Non-pigmented ciliary epithelial cell (primary cell): ENCODE data around the gene CCDC91.
"Not testable (repeated sequence)": the region's sequence is repeated elsewhere in the genome, so short reads cannot be mapped to it uniquely, and the experiment has no call there.

Experiments
- DNase-seq: peaks from one replicate; pipeline ENCODE4 v3.0.0-alpha.2; 2010; ENCODE audit warnings: low read depth

Gene CCDC91

DNA sequence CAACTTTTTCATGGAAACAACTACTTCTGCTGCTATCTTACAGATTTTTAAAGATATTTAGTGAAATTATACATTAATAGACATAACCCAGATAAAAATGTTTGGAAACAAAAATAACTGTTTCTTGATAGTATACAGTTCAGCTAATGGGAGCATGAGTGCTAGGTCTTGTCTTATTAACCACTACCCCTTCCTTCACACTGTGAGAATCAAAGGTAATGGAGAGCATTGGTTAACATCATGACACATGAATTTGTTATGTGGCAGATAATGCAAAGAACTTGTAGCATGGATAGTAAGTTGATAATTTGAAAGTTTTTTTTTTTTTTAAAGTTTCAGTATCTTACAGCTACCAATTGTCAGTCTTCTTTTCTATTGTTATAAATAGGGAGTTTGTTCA is 44.2 kb downstream of the CCDC91 start:
- no peak for DNase-seq

DNA sequence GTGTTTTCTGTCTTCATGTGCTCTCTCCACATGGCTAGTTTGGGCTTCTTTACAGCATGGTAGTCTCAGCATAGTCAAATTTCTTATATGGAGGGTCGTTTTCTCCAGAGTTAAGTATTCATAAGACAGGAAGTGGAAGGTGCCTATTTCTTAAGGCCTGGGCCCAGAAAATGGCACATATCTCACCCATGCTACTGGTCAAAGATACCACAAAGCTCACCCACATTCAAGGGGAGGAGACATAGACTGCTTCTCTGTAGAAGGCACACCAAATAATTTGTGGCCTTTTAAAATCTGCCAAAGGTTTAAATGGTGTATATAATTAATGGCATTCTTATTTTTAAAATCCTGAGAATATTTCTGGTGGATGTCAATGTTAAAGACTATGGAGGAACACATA is 44.8 kb downstream of the CCDC91 start:
- DNase-seq, result no peak

DNA sequence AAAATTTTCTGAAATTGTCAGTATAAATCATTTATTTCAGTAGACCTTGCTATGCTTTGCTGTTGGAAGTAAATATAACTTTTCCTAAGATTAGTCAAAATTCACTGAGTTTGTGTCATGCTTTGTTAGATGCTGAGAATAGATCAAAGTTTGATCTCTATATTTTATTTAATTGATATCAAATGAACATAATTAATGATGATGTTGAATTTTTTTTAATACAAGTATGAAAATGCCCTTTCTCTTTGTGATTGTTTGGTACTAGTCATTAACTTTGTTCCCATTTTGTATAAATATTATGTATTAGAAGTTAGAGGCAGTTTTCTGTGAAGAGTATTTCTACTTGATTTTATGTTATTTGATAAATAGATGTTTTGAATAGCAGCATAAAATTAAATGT is 45.7 kb downstream of the CCDC91 start:
- no peak for DNase-seq

DNA sequence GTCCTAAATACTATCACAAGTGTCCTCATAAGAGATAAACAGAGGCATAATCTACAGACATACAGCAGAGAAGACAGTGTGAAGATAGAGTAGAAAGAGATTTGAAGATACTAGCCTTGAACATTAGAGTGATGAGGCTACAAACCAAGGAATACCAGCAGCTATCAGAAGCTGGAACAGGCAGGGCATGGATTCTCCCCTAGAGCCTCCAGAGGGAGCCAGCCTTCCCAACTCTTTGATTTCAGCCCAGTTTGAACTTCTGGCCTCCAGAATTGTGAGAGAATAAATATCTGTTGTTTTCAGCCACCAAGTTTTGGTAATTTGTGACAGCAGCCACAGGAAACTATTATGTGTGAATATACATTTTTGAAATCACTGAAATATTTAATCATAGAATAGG is 47.2 kb downstream of the CCDC91 start:
- DNase-seq, result no peak

DNA sequence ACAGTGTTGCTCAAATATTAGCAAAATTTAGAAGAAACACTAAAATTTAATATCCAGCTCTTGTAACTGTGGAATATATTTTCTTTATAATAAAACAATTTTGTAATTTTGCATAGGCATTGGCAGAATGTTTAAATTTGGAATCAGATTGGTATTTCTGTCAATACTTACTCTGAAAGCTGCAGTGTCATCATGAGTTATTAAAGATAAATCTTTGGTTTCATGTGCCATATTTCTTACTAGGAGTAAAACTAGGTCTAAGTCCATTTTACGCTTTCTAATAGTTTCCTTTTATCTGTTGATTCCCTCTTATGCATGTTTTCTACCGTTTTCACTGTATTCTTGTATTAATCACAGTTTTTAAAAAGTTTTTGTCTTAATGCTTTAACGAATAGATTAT is 49.7 kb downstream of the CCDC91 start:
- no peak for DNase-seq

DNA sequence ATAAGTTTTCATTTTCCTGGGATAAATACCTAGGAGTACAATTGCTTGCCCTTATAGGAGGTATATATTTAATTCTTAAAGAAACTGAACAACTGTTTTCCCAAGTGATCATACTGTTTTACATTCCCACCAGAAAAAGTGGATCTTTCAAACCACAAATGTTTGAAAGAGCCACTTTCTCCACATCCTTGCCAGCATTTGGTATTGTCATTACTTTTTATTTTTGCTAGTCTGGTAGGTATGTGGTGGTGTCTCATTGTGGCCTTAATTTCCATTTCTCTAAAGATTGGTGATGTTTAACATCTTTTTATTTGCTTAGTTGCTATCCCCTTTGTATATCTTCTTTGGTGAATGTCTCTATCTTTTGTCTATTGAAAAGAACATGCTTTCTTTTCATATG is 50.6 kb downstream of the CCDC91 start:
- DNase-seq, result no peak

DNA sequence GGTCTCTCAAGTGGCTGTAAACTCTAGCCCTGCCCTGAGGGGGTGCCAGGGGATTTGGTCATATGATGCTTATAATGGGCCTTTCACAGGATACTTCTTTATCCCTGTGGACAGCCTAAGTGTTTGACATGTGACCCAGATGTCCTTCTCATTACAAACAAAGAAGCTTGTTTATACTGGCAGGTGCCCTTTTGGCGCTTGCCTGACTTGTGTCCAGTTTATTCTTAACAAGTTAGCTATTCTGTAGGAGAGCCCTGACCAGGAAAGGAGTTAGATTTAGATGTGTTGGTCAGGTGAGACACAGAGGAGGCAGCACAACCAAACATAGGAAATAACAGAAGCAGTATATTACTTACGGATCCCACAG is 51.9 kb downstream of the CCDC91 start:
- DNase-seq, result no peak

DNA sequence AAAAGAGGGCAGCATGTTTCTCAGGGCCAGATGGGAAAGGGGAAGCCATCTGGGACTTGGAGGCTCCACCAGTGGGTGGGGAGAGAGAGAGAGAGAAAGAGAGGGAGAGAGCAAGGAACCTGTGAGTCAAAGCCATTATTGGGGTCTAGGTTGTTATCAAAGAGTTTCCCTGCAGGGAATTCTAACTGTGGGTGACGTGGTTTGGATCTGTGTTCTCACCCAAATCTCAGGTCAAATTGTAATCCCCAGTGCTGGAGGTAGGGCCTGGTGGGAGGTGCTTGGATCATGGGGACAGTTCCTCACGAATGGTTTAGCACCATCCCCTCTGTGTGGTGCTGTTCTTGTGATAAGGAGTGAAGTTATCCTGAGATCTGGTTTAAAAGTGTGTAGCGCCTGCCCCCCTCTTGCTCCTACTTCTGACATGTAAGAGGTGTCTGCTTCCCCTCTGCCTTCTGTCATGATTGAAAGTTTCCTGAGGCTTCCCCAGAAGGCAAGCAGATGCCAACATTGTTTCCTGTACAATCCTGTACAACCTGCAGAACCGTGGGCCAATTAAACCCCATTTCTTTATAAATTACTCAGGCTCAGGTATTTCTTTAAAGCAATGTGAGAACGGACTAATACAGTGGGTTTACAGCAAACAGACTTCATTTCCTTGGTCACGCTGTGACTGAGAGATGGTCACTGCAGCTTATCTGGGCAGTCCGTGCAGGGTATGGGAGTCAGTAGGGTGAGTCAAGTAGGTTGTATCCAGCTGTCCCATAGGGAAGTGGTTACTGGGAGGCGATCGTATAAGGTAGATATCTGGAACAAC is 52.4 kb downstream of the CCDC91 start:
- no peak for DNase-seq

DNA sequence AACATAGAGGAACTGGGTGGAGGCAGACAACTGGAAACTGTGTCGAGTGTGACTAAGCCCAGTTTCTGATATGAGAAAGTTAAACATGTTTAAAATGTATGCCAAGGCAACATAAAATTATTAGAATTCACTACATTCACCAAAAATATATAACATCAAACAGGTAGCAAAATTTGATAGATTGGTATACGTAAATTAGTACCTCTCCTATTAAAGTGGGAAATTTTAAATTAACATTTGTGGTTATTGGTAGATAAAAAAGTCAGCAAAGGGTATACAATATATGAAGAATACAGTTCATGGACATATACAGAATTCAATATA is 53.0 kb downstream of the CCDC91 start:
- DNase-seq, result no peak

DNA sequence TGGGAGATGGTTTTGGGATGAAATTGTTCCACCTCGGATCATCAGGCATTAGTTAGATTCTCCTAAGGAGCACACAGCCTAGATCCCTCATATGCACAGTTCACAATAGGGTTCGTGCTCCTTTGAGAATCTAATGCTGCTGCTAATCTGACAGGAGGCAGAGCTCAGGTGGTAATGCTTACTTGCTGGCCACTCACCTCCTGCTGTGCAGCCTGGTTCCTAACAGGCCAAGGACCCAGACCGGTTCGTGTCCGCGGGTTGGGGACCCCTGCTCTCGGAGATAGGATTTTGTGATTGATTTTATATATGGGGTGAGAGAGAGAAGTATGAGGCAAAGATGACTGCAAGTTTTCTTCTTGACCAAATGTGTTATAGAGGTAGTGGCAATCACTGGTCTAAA is 57.5 kb downstream of the CCDC91 start:
- no peak for DNase-seq

DNA sequence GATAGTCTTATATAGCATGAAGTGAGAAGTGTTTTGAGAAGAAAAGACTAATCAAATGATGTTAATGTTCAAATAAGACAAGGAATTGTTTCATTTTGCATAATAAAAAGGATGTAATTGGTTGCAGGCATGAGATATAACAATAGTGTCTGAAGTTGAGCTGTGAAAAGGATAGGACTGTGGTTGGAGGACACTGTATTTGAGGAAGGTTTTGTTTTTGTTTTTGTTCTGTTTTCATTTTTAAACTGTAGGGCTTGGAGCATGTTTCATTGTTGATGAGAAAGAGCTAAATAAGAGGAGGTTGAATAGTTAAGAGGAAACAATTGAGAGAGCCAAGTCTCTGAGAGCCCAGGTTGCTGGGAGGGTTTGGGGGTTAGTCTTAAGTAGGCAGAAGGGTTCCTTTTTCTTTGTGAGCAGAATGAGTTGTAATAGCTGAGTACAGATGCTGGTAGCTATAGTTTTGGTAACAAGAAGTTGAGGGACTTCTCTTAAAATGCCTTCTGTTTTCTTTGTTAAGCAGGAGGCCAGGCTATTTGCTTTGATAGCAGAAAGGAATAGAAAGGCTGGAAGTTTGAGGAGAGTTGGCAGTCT is 58.4 kb downstream of the CCDC91 start:
- no peak for DNase-seq

DNA sequence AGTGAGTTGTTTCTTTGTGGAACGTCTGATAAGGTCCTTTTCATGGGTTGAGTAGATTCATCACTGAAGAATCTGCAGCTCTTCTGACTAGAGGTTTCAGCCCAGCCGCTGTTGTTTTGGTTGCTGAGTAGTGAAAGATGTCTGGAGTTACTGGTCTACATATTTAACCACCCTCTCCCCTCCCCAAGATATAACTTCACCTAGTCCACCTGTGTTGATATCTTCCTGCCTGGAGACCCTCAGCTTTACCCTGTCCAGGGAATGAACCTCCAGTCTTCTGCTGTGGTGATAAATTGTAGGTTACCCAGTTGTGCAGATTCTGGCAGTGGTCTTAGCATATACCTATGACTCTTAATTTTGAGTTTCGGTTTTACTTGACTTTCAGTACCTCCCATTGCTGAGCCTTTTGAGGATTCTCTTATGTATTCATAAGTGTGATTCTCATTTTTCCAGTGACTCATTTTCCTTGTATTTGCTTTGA is 62.9 kb downstream of the CCDC91 start:
- no peak for DNase-seq

DNA sequence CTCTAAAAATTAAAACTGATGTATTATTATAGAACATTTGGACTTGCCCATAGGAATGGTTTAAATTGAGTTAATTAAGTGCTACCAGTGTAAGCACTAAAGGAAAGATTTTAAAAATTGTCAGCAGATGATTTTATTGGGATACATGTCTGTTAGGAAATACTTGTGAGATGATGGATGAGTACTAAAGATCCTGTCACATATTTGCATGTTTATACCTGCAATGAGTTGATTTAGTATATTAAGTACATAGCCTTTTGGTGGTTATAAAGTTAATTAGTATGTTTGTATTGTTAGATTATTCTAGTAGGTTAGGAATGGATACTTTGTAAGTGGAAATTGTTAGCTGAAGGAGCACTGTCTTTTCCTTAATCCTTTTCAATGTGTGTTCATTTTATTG is 67.2 kb downstream of the CCDC91 start:
- DNase-seq, result no peak

DNA sequence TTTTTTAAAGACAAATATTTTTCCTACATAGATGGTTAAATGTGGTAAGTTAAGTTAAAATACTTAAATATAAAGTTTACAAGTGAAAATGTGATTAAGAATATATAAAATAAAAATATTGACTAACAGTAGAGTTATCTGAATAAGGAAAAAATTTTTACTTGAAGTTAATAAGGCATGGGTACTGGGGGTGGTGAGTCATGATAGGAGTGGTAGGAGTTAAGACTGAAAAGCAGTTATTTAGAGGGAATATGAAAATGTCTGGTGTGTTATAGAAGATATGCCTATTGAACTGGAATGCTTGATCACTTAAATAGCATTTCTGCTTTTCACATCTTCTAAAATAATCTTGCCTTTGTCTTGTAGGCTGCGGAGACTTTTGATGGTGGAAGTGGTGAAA is 68.7 kb downstream of the CCDC91 start:
- DNase-seq, result no peak

DNA sequence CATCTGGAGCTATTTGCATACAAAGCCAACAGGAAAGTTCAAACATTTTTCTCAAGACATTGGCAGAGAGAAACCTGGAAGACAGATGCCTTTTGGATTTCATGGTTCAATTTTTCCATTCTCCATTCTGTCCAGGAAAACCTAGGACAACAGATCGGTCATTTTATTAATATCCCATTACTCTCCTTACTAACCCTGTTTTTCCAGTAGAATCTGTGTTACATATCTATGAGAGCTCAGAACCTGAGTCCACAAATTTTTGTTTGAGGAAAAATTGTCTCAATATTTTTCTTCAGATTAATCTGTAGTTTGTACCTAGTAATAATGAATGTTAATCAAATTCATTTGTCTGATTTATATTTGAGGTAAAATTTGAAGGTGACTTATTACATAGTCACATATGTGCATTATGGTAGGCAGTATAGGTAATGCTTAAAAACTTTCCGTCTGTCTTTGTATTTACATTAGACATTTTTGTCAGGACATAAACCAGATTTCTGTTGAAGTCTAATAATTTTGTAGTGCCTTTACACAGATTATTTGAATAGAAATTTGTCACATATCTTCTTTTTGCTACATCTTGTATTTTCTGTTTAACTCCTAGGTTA is 75.3 kb downstream of the CCDC91 start:
- DNase-seq, result no peak

DNA sequence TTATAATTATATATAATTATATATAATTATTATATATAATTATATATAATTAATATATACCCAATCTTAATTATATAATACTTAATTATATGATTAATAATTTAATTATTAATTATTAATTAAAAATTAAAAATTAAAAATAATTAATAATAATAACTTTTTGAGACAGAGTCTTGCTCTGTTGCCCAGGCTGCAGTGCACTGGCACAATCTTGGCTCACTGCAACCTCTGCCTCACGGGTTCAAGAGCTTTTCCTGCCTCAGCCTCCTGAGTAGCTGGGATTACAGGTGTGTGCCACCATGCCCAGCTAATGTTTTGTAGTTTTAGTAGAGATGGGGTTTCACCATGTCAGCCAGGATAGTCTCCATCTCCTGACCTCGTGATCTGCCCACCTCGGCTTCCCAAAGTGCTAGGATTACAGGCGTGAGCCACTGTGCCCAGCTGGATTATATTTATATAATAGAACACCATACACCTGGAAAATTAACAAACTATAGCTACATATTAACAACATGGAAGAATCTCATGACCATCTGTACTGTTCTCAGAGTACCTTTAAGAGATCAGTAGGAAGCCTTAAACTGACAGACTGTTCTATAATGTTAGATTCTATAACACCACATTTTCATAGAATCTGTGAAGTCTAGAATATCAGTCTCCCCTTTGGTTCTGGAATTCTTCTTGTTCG is 77.8 kb downstream of the CCDC91 start:
- DNase-seq, result not testable (repeated sequence)

DNA sequence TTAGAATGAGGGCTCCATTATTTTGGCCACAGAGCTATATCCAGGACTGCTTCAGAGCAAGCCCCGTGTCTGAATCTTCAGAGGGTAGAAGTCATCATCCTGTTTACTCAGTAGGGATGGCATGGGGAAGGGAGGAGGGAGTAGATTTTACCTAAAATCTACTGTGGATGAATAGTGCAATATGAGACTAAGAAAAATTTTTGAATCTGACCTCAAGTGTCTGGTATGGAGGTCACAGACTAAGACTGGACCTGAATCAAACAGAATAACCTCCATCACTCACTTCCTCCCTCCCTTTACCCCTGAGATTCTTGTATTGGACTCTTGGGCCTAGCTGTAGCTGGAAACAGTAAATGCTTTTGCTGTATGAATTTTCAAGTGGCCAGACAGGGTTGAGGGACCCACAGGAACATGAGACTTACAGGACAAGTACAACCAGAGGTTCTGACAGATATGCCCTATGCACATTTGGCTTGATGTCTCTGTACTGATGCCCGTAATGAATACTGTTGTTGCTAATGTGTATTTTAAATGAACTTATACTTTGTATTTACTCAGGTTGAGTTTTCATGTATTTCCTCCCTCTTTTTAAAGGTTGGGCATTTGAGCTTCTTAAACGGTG is 78.5 kb downstream of the CCDC91 start:
- no peak for DNase-seq

DNA sequence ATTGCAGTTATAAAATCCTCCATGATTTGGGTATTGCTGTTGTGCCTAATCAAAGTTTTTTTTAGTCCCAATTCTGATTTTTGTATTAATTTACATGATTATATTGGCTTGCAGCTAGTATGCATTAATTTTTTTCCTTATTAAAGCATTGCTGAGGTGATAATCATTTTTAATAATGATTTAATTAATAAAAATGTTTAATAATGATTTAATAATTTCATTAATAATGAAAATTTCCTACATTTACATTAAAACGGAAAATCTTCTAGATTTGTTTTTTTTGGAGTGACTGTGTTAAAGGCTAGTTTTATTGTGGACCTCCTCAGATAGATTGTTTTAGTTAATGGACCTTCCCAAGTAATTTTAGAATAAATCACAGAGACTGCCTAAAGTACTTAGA is 79.6 kb downstream of the CCDC91 start:
- no peak for DNase-seq

DNA sequence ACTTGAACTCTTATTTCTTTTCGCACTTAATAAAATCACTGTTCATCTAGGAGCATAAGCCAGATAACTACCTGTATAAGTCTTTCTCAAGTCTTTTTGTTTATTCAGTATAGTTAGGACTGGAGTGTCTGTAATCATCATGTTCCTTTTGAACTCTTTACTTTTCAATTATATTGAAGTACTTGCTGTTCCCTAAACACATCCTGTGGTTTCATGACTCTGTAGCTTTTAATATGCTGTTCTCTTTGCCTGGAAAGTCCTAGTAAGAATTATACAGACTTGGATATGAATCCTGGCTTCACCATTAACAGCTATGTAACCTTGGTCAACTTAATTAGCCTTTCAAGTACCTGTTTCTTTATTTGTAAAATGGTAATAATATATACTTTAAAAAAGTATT is 88.2 kb downstream of the CCDC91 start:
- no peak for DNase-seq

DNA sequence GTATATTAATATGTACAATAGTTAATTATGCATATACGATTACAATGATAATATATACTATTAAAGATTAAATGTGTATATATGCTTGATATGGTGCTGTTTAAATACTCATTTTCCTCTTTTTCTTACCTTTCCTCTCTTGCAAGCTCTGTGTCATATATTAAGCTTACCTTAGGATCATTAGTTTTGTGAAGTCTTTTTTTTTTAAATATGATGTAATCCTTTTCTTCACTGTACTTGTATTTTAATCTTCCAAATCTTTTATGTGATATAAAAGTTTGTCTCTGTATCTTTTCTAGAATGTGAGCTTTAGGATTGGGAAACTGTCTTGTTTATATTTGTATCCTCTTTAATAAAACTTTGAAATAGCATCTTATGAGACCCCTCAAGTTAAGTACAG is 88.7 kb downstream of the CCDC91 start:
- DNase-seq, result no peak

DNA sequence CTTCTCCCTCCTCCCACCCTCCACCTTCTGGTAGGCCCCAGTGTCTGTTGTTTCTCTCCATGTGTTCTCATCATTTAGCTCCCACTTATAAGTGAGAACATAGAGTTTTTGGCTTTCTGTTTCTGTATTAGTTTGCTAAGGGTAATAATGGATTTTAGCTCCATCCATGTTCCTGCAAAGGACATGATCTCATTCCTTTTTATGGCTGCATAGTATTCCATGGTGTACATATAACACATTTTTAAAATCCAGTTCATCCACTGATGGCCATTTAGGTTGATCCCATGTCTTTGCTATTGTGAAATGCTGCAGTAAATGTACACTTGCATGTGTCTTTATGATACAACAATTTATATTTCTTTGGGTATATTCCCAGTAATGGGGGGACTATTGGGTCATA is 96.1 kb downstream of the CCDC91 start:
- no peak for DNase-seq

DNA sequence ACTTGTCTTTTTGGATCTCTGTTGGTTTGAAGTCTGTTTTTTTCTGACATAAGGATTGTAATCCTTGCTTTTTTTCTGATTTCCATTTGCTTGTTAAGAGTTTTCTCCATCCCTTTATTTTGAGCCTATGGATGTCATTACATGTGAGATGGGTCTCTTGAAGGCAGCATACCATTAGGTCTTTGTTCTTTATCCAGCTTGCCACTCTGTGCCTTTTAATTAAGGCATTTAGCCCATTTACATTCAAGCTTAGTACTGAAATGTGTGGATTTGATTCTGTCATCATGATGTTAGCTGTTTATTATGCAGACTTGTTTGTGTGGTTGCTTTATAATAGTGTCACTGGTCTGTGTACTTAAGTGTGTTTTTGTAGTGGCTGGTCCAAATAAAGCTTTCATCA is 100.0 kb downstream of the CCDC91 start:
- no peak for DNase-seq

DNA sequence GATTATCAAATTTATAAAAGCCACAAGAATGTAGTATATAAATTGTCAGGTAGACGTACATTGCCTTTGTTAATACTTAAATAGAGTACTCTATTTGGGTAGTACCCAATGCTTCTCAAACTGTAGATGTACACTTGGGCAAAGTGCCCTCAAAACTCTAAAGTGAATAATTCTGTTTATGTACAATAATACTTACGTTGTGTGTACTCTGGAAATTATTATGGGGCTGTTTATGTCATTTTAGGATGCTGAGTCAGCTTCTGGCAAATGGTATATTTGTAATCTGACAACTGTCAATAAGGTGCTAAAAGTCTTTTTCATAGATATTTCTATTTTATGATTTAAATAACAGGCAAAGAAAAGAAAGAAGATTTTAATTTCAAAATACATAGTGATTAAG is 102.4 kb downstream of the CCDC91 start:
- DNase-seq, result no peak
